Body of pancreas (tissue), 4 donors: ENCODE measurements around the gene ERG.

Experiments
- CTCF ChIP-seq, 7 experiments: fragments of 450-650 bp in 4 of 7; fragments of 200-600 bp in 3 of 7; sonication (generic) in 3 of 7; IDR thresholded peaks; one replicate each; pipeline ENCODE4 v1.5.1; 2016 to 2019; ENCODE audit warnings: antibody characterized with exemption in 7 of 7
- POLR2A ChIP-seq, 3 donors: fragments of 450-650 bp; IDR thresholded peaks; one replicate each; pipeline ENCODE4 v1.6.1; 2016; ENCODE audit warnings: antibody characterized with exemption in 3 of 3, mild to moderate bottlenecking in 2 of 3

DNA sequence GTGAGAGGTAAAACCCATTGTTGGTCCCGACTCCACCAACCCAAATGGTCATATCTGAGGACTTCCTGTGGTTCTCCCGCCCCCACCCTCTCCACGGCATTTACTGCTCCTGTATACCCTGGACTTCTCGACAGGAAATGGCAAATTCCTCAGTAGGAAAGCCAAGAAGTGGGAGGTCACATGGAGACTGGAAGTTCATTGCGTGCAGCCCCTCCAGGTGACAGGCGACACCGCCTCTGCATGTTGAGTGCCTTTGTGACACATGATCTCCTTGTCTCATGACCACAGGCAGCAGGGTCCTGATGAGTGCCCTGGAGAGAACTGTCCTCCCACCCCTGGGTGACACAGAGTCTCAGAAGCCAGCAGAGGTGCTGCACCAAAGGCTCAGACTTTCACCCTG lies 24.2 kb downstream of the ERG start:
- TF ChIP-seq POLR2A (IDR thresholded peaks at IDR 0.05) (no peak), CTCF (IDR thresholded peaks at IDR 0.05) (no peak)
